ENCODE results near the gene UPF2. TPM values are rescaled to one million over a fixed set of nuclear protein-coding genes. Genes with fewer than 3 reads are reported as not detected.

The UPF2 gene
- total RNA-seq, 4 donors from 2014 or later: 23.7 to 27.3 (median 24.7) TPM

- no peak for DNase-seq (ENCODE audit: low spot score in 2 of 2)
- H3K4me1 ChIP-seq: peaks cover 0 to 5% (median 0%) of the 10 kb centered on the region in 4 donors
- no peak overlapping the region for H3K4me3 ChIP-seq
- no peaks in the 10 kb centered on the region for H3K27me3 ChIP-seq
- no peaks in the 10 kb centered on the region for H3K36me3 ChIP-seq
- TF ChIP-seq CTCF (IDR thresholded peaks at IDR 0.05): no peak
- TF ChIP-seq POLR2A (IDR thresholded peaks at IDR 0.05): no peak
- no peak overlapping the region for H3K27ac ChIP-seq
- WGBS, 2 donors: 80 to 84% methylated on average over 23 of the region's 23 CpGs
- H3K9me3 ChIP-seq: no peaks in the 10 kb centered on the region
These were observed 140.7 kb downstream of the UPF2 start for GRCh38 chr10:11901833-11902475.

DNA sequence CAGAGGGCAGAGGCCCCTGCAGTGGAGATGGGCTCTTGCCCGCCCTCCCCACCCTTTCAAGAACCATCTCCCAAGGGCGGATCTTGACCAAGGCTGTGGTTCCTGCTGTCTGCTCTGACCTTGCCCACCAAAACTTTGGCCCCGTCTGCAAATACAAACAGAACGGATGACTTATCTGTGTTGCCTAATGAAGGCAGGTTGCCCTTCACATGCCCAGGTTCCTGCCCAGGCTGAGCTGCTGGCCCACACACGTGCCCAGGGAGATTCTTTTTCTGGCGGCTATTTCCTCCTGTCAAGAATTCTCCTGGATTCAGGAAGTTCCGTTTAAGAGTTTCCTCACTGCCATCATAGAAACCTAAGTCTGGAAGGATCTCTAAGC lies 141.2 kb downstream of the UPF2 start:
- H3K27ac ChIP-seq: no peak overlapping the region
- TF ChIP-seq EP300 (IDR thresholded peaks at IDR 0.05) (no peak), POLR2A (IDR thresholded peaks at IDR 0.05) (no peak), CTCF (IDR thresholded peaks at IDR 0.05) (no peak)
- no peaks in the 10 kb centered on the region for H3K27me3 ChIP-seq
- DNase-seq (ENCODE audit: low spot score in 2 of 2): no peak
- H3K4me1 ChIP-seq: peaks cover 0 to 5% (median 0%) of the 10 kb centered on the region in 4 donors
- H3K36me3 ChIP-seq: no peaks in the 10 kb centered on the region
- H3K4me3 ChIP-seq: no peak overlapping the region
- 63 to 76% methylated on average over 7 of the region's 7 CpGs for WGBS, 2 donors
- no peaks in the 10 kb centered on the region for H3K9me3 ChIP-seq

DNA sequence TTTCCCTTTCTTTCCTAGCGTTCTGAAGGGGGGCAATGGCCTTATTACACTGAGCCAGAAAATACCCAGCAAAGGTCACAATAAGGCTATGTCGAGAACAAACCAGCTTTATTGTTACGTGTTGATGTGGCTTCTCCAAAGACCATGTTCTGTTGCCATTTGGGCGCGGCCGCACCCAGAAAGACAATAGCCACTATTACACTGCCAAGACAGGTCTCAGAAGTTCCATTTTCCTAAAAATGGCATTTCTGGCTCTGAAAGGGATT lies 141.6 kb downstream of the UPF2 start:
- Histone ChIP-seq H3K4me3 (no peak overlapping the region), H3K36me3 (no peaks in the 10 kb centered on the region), H3K27me3 (no peaks in the 10 kb centered on the region), H3K9me3 (no peaks in the 10 kb centered on the region), H3K4me1 (peaks cover 0 to 5% (median 0%) of the 10 kb centered on the region in 4 donors), H3K27ac (no peak overlapping the region)
- no peak for DNase-seq (ENCODE audit: low spot score in 2 of 2)
- WGBS, 2 donors: 54 to 64% methylated on average over 6 of the region's 6 CpGs
- TF ChIP-seq CTCF (IDR thresholded peaks at IDR 0.05) (no peak), EP300 (IDR thresholded peaks at IDR 0.05) (peak in 1 of 2 donors; percentile 69), POLR2A (IDR thresholded peaks at IDR 0.05) (no peak)

- DNase-seq (ENCODE audit: low spot score in 2 of 2): no peak
- 92 to 94% methylated on average over 24 to 27 of the region's 28 CpGs for WGBS, 2 donors
These were observed 143.3 kb downstream of the UPF2 start for GRCh38 chr10:11899067-11899876.

DNA sequence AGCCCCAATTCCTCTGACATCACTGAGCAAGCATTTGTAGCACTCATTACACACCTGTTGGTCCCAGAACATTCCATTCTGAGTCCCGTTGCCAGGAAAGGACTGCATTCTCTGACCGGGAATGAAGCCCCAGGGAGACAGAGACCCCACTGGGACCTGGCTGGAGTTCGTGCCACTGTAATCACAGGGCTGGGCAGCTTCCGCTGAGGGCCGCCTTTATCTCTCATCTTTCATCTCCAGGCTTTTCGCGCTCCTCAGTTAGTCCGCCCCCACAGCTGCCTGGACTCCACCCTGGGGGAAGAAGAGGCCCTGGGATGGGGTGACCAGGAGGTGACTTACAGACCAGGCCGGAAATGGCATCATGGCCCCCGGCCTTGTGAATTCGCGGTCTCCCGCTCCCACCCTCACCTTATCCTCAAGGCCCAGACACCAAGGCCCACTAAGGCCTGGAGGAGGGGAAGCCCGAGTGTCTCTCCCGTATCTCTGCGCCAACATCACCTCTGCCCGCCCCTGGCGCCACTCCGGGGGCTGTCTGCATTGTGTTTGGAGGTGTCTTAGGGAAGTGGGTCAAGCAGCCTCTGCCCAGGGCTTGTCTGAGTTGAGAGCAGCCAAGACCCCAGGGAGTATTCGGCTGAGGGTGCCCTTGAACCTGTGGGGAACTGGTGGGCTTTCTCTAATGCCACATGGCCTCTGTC lies 144.1 kb downstream of the UPF2 start:
- Histone ChIP-seq H3K36me3 (no peaks in the 10 kb centered on the region), H3K9me3 (no peaks in the 10 kb centered on the region), H3K27ac (peak overlapping the region in 1 of 4 donors; percentile 23), H3K4me1 (peaks cover 0 to 5% (median 0%) of the 10 kb centered on the region in 4 donors), H3K27me3 (no peaks in the 10 kb centered on the region), H3K4me3 (no peak overlapping the region)
- 89% methylated on average over 20 of the region's 20 CpGs for WGBS, 2 donors
- TF ChIP-seq EP300 (IDR thresholded peaks at IDR 0.05): peak in 1 of 2 donors; percentile 43
- TF ChIP-seq POLR2A (IDR thresholded peaks at IDR 0.05): no peak
- TF ChIP-seq CTCF (IDR thresholded peaks at IDR 0.05): no peak
- DNase-seq (ENCODE audit: low spot score in 2 of 2): no peak

More at GRCh38 chr10:11899067-11899876, 143.3 kb downstream of the UPF2 start:
- Histone ChIP-seq H3K4me1 (peaks cover 0 to 5% (median 0%) of the 10 kb centered on the region in 4 donors), H3K36me3 (no peaks in the 10 kb centered on the region), H3K27me3 (no peaks in the 10 kb centered on the region), H3K4me3 (no peak overlapping the region), H3K9me3 (no peaks in the 10 kb centered on the region), H3K27ac (no peak overlapping the region)
- TF ChIP-seq POLR2A (IDR thresholded peaks at IDR 0.05): no peak
